Astrocyte (in vitro differentiated cells and primary cell): Measurements from ENCODE around the gene GPATCH3. TPM values are rescaled to one million over a fixed set of nuclear protein-coding genes. Genes with fewer than 3 reads are reported as not detected.

ENCODE experiments used
- DNase-seq: peaks from one replicate; pipeline ENCODE4 v3.0.0-alpha.2; 2010; ENCODE audit warnings: low read depth
- FAIRE-seq: peaks from 2 replicates; lab custom pipeline; 2011; peaks lifted over from hg19 to GRCh38; lab: Jason Lieb, UNC
- H2AFZ ChIP-seq: 2 replicates; pipeline ENCODE4 v1.6.0; 2012; ENCODE audit warnings: low read depth, low read length, inconsistent platforms
- H3K27ac ChIP-seq: 2 replicates; pipeline ENCODE4 v1.5.1; 2011; ENCODE audit warnings: low read depth, low read length, inconsistent platforms
- H3K27me3 ChIP-seq: 2 replicates; pipeline ENCODE4 v1.6.0; 2011; ENCODE audit warnings: low read length, inconsistent platforms; ENCODE audit not compliant: insufficient read depth
- H3K36me3 ChIP-seq: 2 replicates; pipeline ENCODE4 v1.5.1; 2011; ENCODE audit warnings: low read length, inconsistent platforms; ENCODE audit not compliant: insufficient read depth
- H3K4me1 ChIP-seq: 2 replicates; pipeline ENCODE4 v1.5.1; 2011; ENCODE audit warnings: low read length, inconsistent platforms; ENCODE audit not compliant: insufficient read depth
- H3K4me2 ChIP-seq: 2 replicates; pipeline ENCODE4 v1.6.0; 2012; ENCODE audit warnings: low read length, inconsistent platforms
- H3K4me3 ChIP-seq: 2 replicates; pipeline ENCODE4 v1.5.1; 2011; ENCODE audit warnings: low read depth, mild to moderate bottlenecking, low read length, inconsistent platforms; ENCODE audit not compliant: insufficient read depth
- H3K79me2 ChIP-seq: 2 replicates; pipeline ENCODE4 v1.6.0; 2012; ENCODE audit warnings: mild to moderate bottlenecking, low read length, inconsistent platforms; ENCODE audit not compliant: insufficient read depth
- H3K9ac ChIP-seq: 2 replicates; pipeline ENCODE4 v1.6.0; 2012; ENCODE audit warnings: mild to moderate bottlenecking, low read length, inconsistent platforms
- H3K9me3 ChIP-seq: 2 replicates; pipeline ENCODE4 v1.5.1; 2012; ENCODE audit warnings: low read depth, mild to moderate bottlenecking, low read length, inconsistent platforms; ENCODE audit not compliant: insufficient read depth
- H4K20me1 ChIP-seq: 2 replicates; pipeline ENCODE4 v1.6.0; 2012; ENCODE audit warnings: low read length, inconsistent platforms; ENCODE audit not compliant: insufficient read depth
- H3K27ac Mint-ChIP-seq: one replicate; pipeline ENCODE4 v1.8.0; 2021; ENCODE audit warnings: mild to moderate bottlenecking, mixed read lengths; ENCODE audit not compliant: unreplicated experiment
- H3K27me3 Mint-ChIP-seq: one replicate; pipeline ENCODE4 v1.8.0; 2021; ENCODE audit warnings: low read depth, mixed read lengths; ENCODE audit not compliant: unreplicated experiment
- H3K36me3 Mint-ChIP-seq: one replicate; pipeline ENCODE4 v1.8.0; 2021; ENCODE audit warnings: low read depth, mixed read lengths; ENCODE audit not compliant: unreplicated experiment
- H3K4me1 Mint-ChIP-seq: one replicate; pipeline ENCODE4 v1.8.0; 2021; ENCODE audit warnings: low read depth, mixed read lengths; ENCODE audit not compliant: unreplicated experiment
- H3K4me3 Mint-ChIP-seq: one replicate; pipeline ENCODE4 v1.8.0; 2021; ENCODE audit warnings: mild to moderate bottlenecking, moderate library complexity, mixed read lengths; ENCODE audit not compliant: unreplicated experiment
- H3K9me3 Mint-ChIP-seq: one replicate; pipeline ENCODE4 v1.8.0; 2021; ENCODE audit warnings: mild to moderate bottlenecking, mixed read lengths; ENCODE audit not compliant: unreplicated experiment
- CTCF ChIP-seq: IDR thresholded peaks from 2 replicates; pipeline ENCODE4 v1.5.1; 2011; ENCODE audit warnings: low read depth, mild to moderate bottlenecking, inconsistent platforms, low read length, moderate library complexity; ENCODE audit not compliant: insufficient read depth
- EZH2 ChIP-seq: IDR thresholded peaks from 2 replicates; pipeline ENCODE4 v1.6.1; 2012; ENCODE audit warnings: mild to moderate bottlenecking, low read length, inconsistent platforms; ENCODE audit not compliant: insufficient read depth
- total RNA-seq: library from RNA; stranded (reverse); gene quantifications from 2 replicates; pipeline ENCODE4 v1.2.1, GENCODE V29; 2021

Gene GPATCH3
- total RNA-seq, 1 donor from 2014 or later: 12.8 TPM

- no peak overlapping the region for H3K27ac ChIP-seq
- no peak overlapping the region for H3K9ac ChIP-seq
- no peaks in the 10 kb centered on the region for H3K79me2 ChIP-seq
- H2AFZ ChIP-seq: no peak overlapping the region
- no peaks in the 10 kb centered on the region for H3K9me3 ChIP-seq
- no peaks in the 10 kb centered on the region for H4K20me1 ChIP-seq
- peaks cover 2% of the 10 kb centered on the region for H3K4me1 Mint-ChIP-seq
- H3K9me3 Mint-ChIP-seq: no peaks in the 10 kb centered on the region
- no peaks in the 10 kb centered on the region for H3K27me3 ChIP-seq
- TF ChIP-seq EZH2: no peak
- no peak for TF ChIP-seq CTCF
- no peaks in the 10 kb centered on the region for H3K4me1 ChIP-seq
- no peak for DNase-seq
- H3K4me3 Mint-ChIP-seq: no peak overlapping the region
- H3K4me3 ChIP-seq: no peak overlapping the region
- H3K4me2 ChIP-seq: no peak overlapping the region
- no peaks in the 10 kb centered on the region for H3K36me3 ChIP-seq
- H3K36me3 Mint-ChIP-seq: peaks cover 2% of the 10 kb centered on the region
- no peak for FAIRE-seq
- peaks cover 20% of the 10 kb centered on the region for H3K27me3 Mint-ChIP-seq
- no peak overlapping the region for H3K27ac Mint-ChIP-seq
Observed at GRCh38 chr1:26911399-26912146, 11.3 kb upstream of the GPATCH3 start.

GRCh38 chr1:26910343-26911160 is 10.3 kb upstream of the GPATCH3 start:
- no peaks in the 10 kb centered on the region for H4K20me1 ChIP-seq
- no peak overlapping the region for H2AFZ ChIP-seq
- H3K27ac ChIP-seq: no peak overlapping the region
- no peaks in the 10 kb centered on the region for H3K9me3 ChIP-seq
- H3K4me3 ChIP-seq: no peak overlapping the region
- no peaks in the 10 kb centered on the region for H3K79me2 ChIP-seq
- no peaks in the 10 kb centered on the region for H3K27me3 ChIP-seq
- no peak overlapping the region for H3K9ac ChIP-seq
- H3K27me3 Mint-ChIP-seq: peaks cover 16% of the 10 kb centered on the region
- H3K9me3 Mint-ChIP-seq: no peaks in the 10 kb centered on the region
- H3K36me3 Mint-ChIP-seq: peaks cover 2% of the 10 kb centered on the region
- DNase-seq: no peak
- H3K4me3 Mint-ChIP-seq: no peak overlapping the region
- no peak for FAIRE-seq
- no peaks in the 10 kb centered on the region for H3K36me3 ChIP-seq
- no peaks in the 10 kb centered on the region for H3K4me1 ChIP-seq
- peaks cover 2% of the 10 kb centered on the region for H3K4me1 Mint-ChIP-seq
- TF ChIP-seq EZH2 (no peak), CTCF (no peak)
- no peak overlapping the region for H3K4me2 ChIP-seq
- H3K27ac Mint-ChIP-seq: no peak overlapping the region
